GM12878 (cell line): ENCODE results near the gene TRIM41. TPM values are rescaled to one million over a fixed set of nuclear protein-coding genes. Genes with fewer than 3 reads are reported as not detected.
"Not testable (repeated sequence)": the region's sequence is repeated elsewhere in the genome, so short reads cannot be mapped to it uniquely, and the experiment has no call there.

Source experiments
- ATAC-seq: fragments of 200-7000 bp; cut with Tn5 transposase; 3 replicates; pipeline ENCODE4 v1.9.1; 2020; ENCODE audit warnings: mild to moderate bottlenecking, moderate library complexity
- BruUV-seq: library from RNA; stranded (reverse); fragments of 400-500 nt; replicated peaks from 2 replicates; lab custom pipeline; 2021; lab: Mats Ljungman, UMichigan
- CTCF ChIA-PET: fragments of 300-600 bp; sonication (Branson Sonifier 250); formaldehyde crosslinking; extraction: SDS; loops from one replicate; lab custom pipeline; 2021; ENCODE audit warnings: inconsistent platforms; lab: Yijun Ruan, JAX
- POLR2A ChIA-PET: fragments of 350-600 bp; formaldehyde crosslinking; extraction: SDS; loops from one replicate; lab custom pipeline; 2021; ENCODE audit warnings: inconsistent platforms; lab: Charles Lee
- RAD21 ChIA-PET: fragments of 300-600 bp; sonication (Branson Sonifier 250); formaldehyde crosslinking; loops from one replicate; lab custom pipeline; 2023; ENCODE audit warnings: antibody characterized with exemption; ENCODE audit not compliant: unreplicated experiment; lab: Charles Lee
- SMC1A ChIA-PET: fragments of 300-600 bp; sonication (Branson Sonifier 250); formaldehyde crosslinking; loops from one replicate; lab custom pipeline; 2023; ENCODE audit not compliant: unreplicated experiment, uncharacterized antibody; lab: Charles Lee
- DNase-seq: peaks from one replicate; pipeline ENCODE4 v3.0.0-alpha.2; 2011; ENCODE audit warnings: low read depth, low spot score
- FAIRE-seq: peaks from 3 replicates; lab custom pipeline; 2011; peaks lifted over from hg19 to GRCh38; lab: Jason Lieb, UNC
- H2AFZ ChIP-seq: 2 replicates; pipeline ENCODE4 v1.6.0; 2011; ENCODE audit warnings: low read depth, low read length, control low read depth; ENCODE audit not compliant: control insufficient read depth
- H3K27ac ChIP-seq: 2 replicates; pipeline ENCODE4 v1.5.1; 2011; ENCODE audit warnings: control low read depth; ENCODE audit not compliant: control insufficient read depth, insufficient read depth
- H3K27me3 ChIP-seq, 2 experiments: replicated peaks in 1 of 2; 2 replicates each; pipeline versions ENCODE4 v1.6.0 to v1.6.1; 2011; ENCODE audit warnings: low read length in 1 of 2; ENCODE audit not compliant: control insufficient read depth in 2 of 2, insufficient read depth in 2 of 2
- H3K36me3 ChIP-seq, 2 experiments: 2 replicates each; pipeline ENCODE4 v1.5.1; 2011; ENCODE audit warnings: low read length in 1 of 2; ENCODE audit not compliant: control insufficient read depth in 2 of 2, insufficient read depth in 2 of 2
- H3K4me1 ChIP-seq: 2 replicates; pipeline ENCODE4 v1.6.1; 2011; ENCODE audit warnings: mild to moderate bottlenecking, low read length, moderate library complexity, mixed read lengths; ENCODE audit not compliant: control insufficient read depth, insufficient read depth
- H3K4me2 ChIP-seq: 2 replicates; pipeline ENCODE4 v1.6.0; 2011; ENCODE audit warnings: control low read depth; ENCODE audit not compliant: control insufficient read depth, insufficient read depth
- H3K4me3 ChIP-seq: fragments of 200-600 bp; sonication (generic); 2 replicates; pipeline ENCODE4 v1.5.1; 2016
- H3K79me2 ChIP-seq: 2 replicates; pipeline ENCODE4 v1.6.0; 2011; ENCODE audit warnings: low read length; ENCODE audit not compliant: control insufficient read depth, insufficient read depth
- H3K9ac ChIP-seq: 2 replicates; pipeline ENCODE4 v1.8.0; 2011; ENCODE audit warnings: low read length, control low read depth, mixed read lengths; ENCODE audit not compliant: control insufficient read depth, insufficient read depth
- H3K9me3 ChIP-seq: replicated peaks from 3 replicates; pipeline ENCODE4 v1.5.1; 2011; ENCODE audit warnings: mild to moderate bottlenecking, low read length; ENCODE audit not compliant: control insufficient read depth, insufficient read depth
- H4K20me1 ChIP-seq: 2 replicates; pipeline ENCODE4 v1.6.0; 2011; ENCODE audit not compliant: control insufficient read depth, insufficient read depth
- BCL11A ChIP-seq: IDR thresholded peaks from 2 replicates; pipeline ENCODE4 v1.6.1; 2011; ENCODE audit warnings: low read depth, low read length
- BMI1 ChIP-seq: fragments of 450-650 bp; IDR thresholded peaks from 2 replicates; pipeline ENCODE4 v1.6.1; 2016; ENCODE audit warnings: mild to moderate bottlenecking, moderate library complexity, borderline replicate concordance
- EP300 ChIP-seq, 2 experiments: fragments of 150-350 bp in 1 of 2; IDR thresholded peaks; 2 replicates each; pipeline ENCODE4 v1.6.1; 2011 to 2012; ENCODE audit warnings: low read depth in 2 of 2, low read length in 2 of 2, borderline replicate concordance in 1 of 2, improper control_type of control experiment in 1 of 2, inconsistent platforms in 1 of 2; ENCODE audit not compliant: control insufficient read depth in 1 of 2
- KLF5 ChIP-seq: fragments of 450-650 bp; IDR thresholded peaks from 2 replicates; pipeline ENCODE4 v1.6.1; 2014; ENCODE audit warnings: mild to moderate bottlenecking; ENCODE audit not compliant: partially characterized antibody
- LARP7 ChIP-seq: fragments of 450-650 bp; IDR thresholded peaks from 2 replicates; pipeline ENCODE4 v1.6.1; 2017; ENCODE audit warnings: mild to moderate bottlenecking
- PKNOX1 ChIP-seq: fragments of 450-650 bp; IDR thresholded peaks from 2 replicates; pipeline ENCODE4 v1.6.1; 2016; ENCODE audit warnings: mild to moderate bottlenecking
- TBL1XR1 ChIP-seq: IDR thresholded peaks from 2 replicates; pipeline ENCODE4 v1.6.1; 2012; ENCODE audit warnings: low read depth, low read length, improper control_type of control experiment
- WGBS: methylation state at CpG from one replicate; pipeline ENCODE4 v1.1.6; 2016; ENCODE audit warnings: low lambda C conversion rate; ENCODE audit not compliant: insufficient replicate concordance, insufficient coverage; ENCODE audit errors: missing lambda C conversion rate; 5-methylcytosine and 5-hydroxymethylcytosine counted together
- in situ Hi-C: fragments of 300-500 bp; cut with MboI; formaldehyde crosslinking; loops from 9 replicates; pipeline ENCODE4 v1.14.3; 2018; ENCODE audit warnings: mixed read lengths
- intact Hi-C: fragments of 100-400 bp; cut with micrococcal nuclease; formaldehyde crosslinking; loops from one replicate; pipeline ENCODE4 v1.14.2; 2022; ENCODE audit not compliant: unreplicated experiment
- polyA plus RNA-seq, 11 experiments: library from polyadenylated mRNA; depleted of rRNA in 4 of 11; unstranded in 6 of 11; stranded (reverse) in 5 of 11; fragments of >200 nt; fragmentation: Nextera tagmentation in 4 of 11; fragmentation: Illumina TruSeq in 1 of 11; extraction: Ambion mirVana in 4 of 11; extraction: Trizol in 1 of 11; gene quantifications; 1 replicate in 1 of 11; 2 replicates in 10 of 11; pipeline versions ENCODE4 v1.2.1 to v1.2.3, GENCODE V29; 2011 to 2016; ENCODE audit warnings: inconsistent platforms in 2 of 11, missing spikeins in 2 of 11, low read depth in 1 of 11
- total RNA-seq, 4 experiments: library from RNA; depleted of rRNA in 3 of 4; stranded (reverse); fragments of >200 nt in 3 of 4; fragmentation: Illumina TruSeq in 1 of 4; extraction: Trizol in 1 of 4; gene quantifications; 2 replicates each; pipeline versions ENCODE4 v1.2.1 to v1.2.3, GENCODE V29; 2013 to 2021

The TRIM41 gene
- total and polyA plus RNA-seq, 10 of the 15 experiments (the other 5 are each of a cell fraction or from before 2014, with no cell fraction given): 1.0 to 28.9 (median 10.6) TPM

GRCh38 chr5:181282415-181282814 is 59.3 kb downstream of the TRIM41 start:
- H3K36me3 ChIP-seq, H3K27ac ChIP-seq, intact Hi-C loops, H3K79me2 ChIP-seq, in situ Hi-C loops, BruUV-seq, ATAC-seq, H3K27me3 ChIP-seq, RAD21 ChIA-PET, H4K20me1 ChIP-seq, H3K4me2 ChIP-seq, H3K9me3 ChIP-seq, H3K4me1 ChIP-seq, H3K4me3 ChIP-seq, SMC1A ChIA-PET, CTCF ChIA-PET, H3K9ac ChIP-seq, DNase-seq, H2AFZ ChIP-seq, FAIRE-seq, POLR2A ChIA-PET: not testable (repeated sequence)
- 56% methylated on average over 16 of the region's 16 CpGs for WGBS

GRCh38 chr5:181282874-181283273 is 59.8 kb downstream of the TRIM41 start:
- H4K20me1 ChIP-seq: no peaks in the 10 kb centered on the region
- H3K4me3 ChIP-seq: no peak overlapping the region
- no peaks in the 10 kb centered on the region for H3K27me3 ChIP-seq
- no peak overlapping the region for H3K4me2 ChIP-seq
- intact Hi-C loops: no loop called here
- no TSS peak for BruUV-seq
- H3K9me3 ChIP-seq: no peaks in the 10 kb centered on the region
- ChIA-PET SMC1A (no interaction called here), RAD21 (no interaction called here), POLR2A (no interaction called here), CTCF (interaction anchor here (0.7 kb wide), 1 partner anchor 44 kb away, joined by 3 read pairs; no protein-coding TSS in a partner anchor)
- no peaks in the 10 kb centered on the region for H3K36me3 ChIP-seq
- FAIRE-seq: no peak
- WGBS: 51% methylated on average over 7 of the region's 7 CpGs
- TF ChIP-seq PKNOX1: no peak
- TF ChIP-seq EP300 (IDR thresholded peaks at IDR 0.05; ENCODE audit: borderline replicate concordance in 1 of 2, control insufficient read depth in 1 of 2, low read depth in 2 of 2, low read length in 2 of 2): no peak
- TF ChIP-seq BMI1: no peak
- no peak for TF ChIP-seq BCL11A
- TF ChIP-seq KLF5: no peak
- no peak for TF ChIP-seq LARP7
- TF ChIP-seq TBL1XR1: no peak
- in situ Hi-C loops: no loop called here
- no peak overlapping the region for H3K27ac ChIP-seq
- ATAC-seq: no peak
- H3K79me2 ChIP-seq: no peaks in the 10 kb centered on the region
- peaks cover 9% of the 10 kb centered on the region for H3K4me1 ChIP-seq
- H2AFZ ChIP-seq: no peak overlapping the region
- DNase-seq: no peak
- no peak overlapping the region for H3K9ac ChIP-seq
